Cardiac muscle cell (in vitro differentiated cells and primary cell): ENCODE measurements around the gene FAM219A. TPM values are rescaled to one million over a fixed set of nuclear protein-coding genes. Genes with fewer than 3 reads are reported as not detected.
"Not testable (repeated sequence)": the region's sequence is repeated elsewhere in the genome, so short reads cannot be mapped to it uniquely, and the experiment has no call there.

Source experiments
- DNase-seq, 2 donors: peaks; one replicate each; pipeline versions ENCODE4 v3.0.0 to v3.0.0-alpha.2; 2010 to 2017; ENCODE audit warnings: low read depth in 1 of 2, low spot score in 1 of 2
- H3K27ac ChIP-seq: fragments of 200-600 bp; sonication (generic); 2 replicates; pipeline ENCODE4 v1.5.1; 2016
- H3K27me3 ChIP-seq: fragments of 200-600 bp; sonication (generic); 2 replicates; pipeline ENCODE4 v1.6.0; 2016; ENCODE audit warnings: control low read depth
- H3K36me3 ChIP-seq: fragments of 200-600 bp; sonication (generic); 2 replicates; pipeline ENCODE4 v1.5.1; 2016; ENCODE audit warnings: control low read depth
- H3K4me1 ChIP-seq: fragments of 200-600 bp; sonication (generic); 2 replicates; pipeline ENCODE4 v1.8.1; 2017; ENCODE audit warnings: low read depth, mild to moderate bottlenecking, mixed run types
- H3K4me3 ChIP-seq: fragments of 200-600 bp; sonication (generic); 2 replicates; pipeline ENCODE4 v1.5.1; 2016; ENCODE audit warnings: mild to moderate bottlenecking
- H3K9me3 ChIP-seq: fragments of 200-600 bp; sonication (generic); 2 replicates; pipeline ENCODE4 v1.5.1; 2017; ENCODE audit warnings: low read depth, mild to moderate bottlenecking, control low read depth
- polyA plus RNA-seq: library from polyadenylated mRNA; unstranded; fragments of >200 nt; fragmentation: Nextera tagmentation; extraction: Ambion mirVana; gene quantifications from 2 replicates; pipeline ENCODE4 v1.2.1, GENCODE V29; 2016
- total RNA-seq: library from RNA; depleted of rRNA; stranded (reverse); fragments of >200 nt; gene quantifications from 2 replicates; pipeline ENCODE4 v1.2.3, GENCODE V29; 2016
- TF ChIP-seq, protein P1 (sequence below): IDR thresholded peaks from 2 replicates; pipeline ENCODE4 v1.5.1; 2012; ENCODE audit warnings: low read depth, mild to moderate bottlenecking, low read length

Gene FAM219A
- total and polyA plus RNA-seq, 2 experiments from 2014 or later = 15.0 to 16.0 TPM

DNA sequence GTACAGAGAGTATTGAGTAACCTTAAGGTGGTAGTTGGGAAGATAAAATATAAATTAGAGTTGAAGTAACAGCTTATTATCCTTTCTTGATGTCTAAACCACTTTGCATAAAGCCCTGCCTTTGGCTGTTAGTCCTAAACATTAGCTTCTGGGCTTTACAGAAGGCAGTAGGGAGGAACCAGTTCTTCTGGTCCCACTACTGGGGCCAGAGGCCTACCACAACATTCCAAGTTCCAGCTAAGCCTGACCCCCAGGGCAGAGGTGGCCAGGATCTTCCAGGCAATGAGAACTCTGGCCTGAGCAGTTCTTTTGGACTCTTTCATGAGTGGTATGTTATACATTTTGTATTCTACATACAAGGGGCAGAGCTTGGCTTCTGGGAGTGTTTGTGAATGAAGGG lies 26.3 kb upstream of the FAM219A start:
- no peak overlapping the region for H3K27ac ChIP-seq
- no peaks in the 10 kb centered on the region for H3K9me3 ChIP-seq
- H3K4me1 ChIP-seq = no peaks in the 10 kb centered on the region
- no peak for DNase-seq
- H3K4me3 ChIP-seq = no peak overlapping the region
- H3K27me3 ChIP-seq = no peaks in the 10 kb centered on the region
- H3K36me3 ChIP-seq = no peaks in the 10 kb centered on the region
- TF ChIP-seq, protein P1, sequence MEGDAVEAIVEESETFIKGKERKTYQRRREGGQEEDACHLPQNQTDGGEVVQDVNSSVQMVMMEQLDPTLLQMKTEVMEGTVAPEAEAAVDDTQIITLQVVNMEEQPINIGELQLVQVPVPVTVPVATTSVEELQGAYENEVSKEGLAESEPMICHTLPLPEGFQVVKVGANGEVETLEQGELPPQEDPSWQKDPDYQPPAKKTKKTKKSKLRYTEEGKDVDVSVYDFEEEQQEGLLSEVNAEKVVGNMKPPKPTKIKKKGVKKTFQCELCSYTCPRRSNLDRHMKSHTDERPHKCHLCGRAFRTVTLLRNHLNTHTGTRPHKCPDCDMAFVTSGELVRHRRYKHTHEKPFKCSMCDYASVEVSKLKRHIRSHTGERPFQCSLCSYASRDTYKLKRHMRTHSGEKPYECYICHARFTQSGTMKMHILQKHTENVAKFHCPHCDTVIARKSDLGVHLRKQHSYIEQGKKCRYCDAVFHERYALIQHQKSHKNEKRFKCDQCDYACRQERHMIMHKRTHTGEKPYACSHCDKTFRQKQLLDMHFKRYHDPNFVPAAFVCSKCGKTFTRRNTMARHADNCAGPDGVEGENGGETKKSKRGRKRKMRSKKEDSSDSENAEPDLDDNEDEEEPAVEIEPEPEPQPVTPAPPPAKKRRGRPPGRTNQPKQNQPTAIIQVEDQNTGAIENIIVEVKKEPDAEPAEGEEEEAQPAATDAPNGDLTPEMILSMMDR = no peak

DNA sequence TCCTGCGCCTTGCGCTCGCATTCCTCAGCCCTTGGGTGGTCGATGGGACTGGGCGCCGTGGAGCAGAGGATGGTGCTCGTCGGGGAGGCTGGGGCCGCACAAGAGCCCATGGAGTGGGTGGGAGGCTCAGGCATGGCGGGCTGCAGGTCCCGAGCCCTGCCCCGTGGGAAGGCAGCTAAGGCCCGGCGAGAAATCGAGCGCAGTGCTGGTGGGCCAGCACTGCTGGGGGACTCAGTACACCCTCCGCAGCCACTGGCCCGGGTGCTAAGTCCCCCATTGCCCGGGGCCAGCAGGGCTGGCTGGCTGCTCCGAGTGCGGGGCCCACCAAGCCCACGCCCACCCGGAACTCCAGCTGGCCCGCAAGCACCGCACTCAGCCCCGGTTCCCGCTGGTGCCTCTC lies 24.4 kb upstream of the FAM219A start:
- H3K27me3 ChIP-seq, H3K36me3 ChIP-seq, H3K27ac ChIP-seq, H3K9me3 ChIP-seq, DNase-seq, H3K4me3 ChIP-seq, H3K4me1 ChIP-seq: not testable (repeated sequence)

DNA sequence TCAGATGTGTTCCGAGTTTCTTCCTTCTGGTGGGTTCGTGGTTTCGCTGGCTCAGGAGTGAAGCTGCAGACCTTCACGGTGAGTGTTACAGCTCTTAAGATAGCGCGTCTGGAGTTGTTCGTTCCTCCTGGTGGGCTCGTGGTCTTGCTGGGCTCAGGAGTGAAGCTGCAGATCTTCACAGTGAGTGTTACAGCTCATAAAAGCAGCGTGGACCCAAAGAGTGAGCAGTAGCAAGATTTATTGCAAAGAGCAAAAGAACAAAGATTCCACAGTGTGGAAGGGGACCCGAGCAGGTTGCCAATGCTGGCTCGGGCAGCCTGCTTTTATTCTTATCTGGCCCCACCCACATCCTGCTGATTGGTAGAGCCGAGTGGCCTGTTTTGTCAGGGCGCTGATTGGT lies 23.2 kb upstream of the FAM219A start:
- H3K27ac ChIP-seq, H3K4me3 ChIP-seq, H3K9me3 ChIP-seq, DNase-seq, H3K36me3 ChIP-seq, H3K27me3 ChIP-seq, H3K4me1 ChIP-seq: not testable (repeated sequence)

DNA sequence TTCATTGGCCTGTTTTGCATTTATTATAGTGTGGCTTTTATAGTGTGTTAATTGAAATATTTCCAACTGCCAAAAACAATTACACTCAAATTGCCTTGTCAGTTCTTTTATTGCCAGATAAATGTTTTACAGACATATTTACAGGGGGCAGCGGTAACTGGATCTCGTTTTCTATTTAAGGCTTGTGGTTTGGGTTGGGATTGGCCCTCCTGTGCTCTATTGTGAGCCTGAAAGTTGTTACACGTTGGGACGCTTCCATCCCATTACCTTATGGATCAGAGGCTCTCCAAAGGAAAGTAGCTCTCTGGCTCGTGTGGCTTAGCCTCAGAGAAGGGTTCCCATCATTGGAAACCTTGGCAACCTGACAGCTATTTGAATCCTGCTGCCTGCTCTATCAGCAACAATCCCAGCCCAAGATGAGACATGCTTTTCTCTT lies 21.1 kb upstream of the FAM219A start:
- H3K9me3 ChIP-seq = no peaks in the 10 kb centered on the region
- no peak for DNase-seq
- H3K4me1 ChIP-seq = no peaks in the 10 kb centered on the region
- TF ChIP-seq, protein P1 = no peak
- H3K36me3 ChIP-seq = no peaks in the 10 kb centered on the region
- no peaks in the 10 kb centered on the region for H3K27me3 ChIP-seq
- no peak overlapping the region for H3K27ac ChIP-seq
- H3K4me3 ChIP-seq = no peak overlapping the region

DNA sequence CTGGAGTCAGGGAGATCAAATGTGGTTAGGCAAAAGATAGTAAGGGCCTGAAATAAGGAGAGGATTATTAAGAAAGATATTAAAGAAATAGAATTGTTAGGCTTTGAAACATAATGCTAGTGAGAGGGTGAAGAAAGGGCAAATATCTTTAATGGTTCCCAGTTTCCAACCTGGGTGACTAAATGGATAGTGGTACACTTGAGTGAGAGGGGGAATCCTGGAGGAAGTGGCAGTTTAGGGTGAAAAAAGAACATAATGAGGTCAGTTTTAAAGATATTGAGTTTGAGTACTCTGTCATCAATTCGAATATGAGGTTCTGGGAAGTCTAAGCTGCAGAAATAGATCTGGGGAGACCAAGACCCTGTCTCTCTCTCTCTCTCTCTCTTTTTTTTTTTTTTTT lies 19.2 kb upstream of the FAM219A start:
- Histone ChIP-seq H3K9me3 (no peaks in the 10 kb centered on the region), H3K36me3 (no peaks in the 10 kb centered on the region), H3K4me1 (no peaks in the 10 kb centered on the region), H3K27me3 (no peaks in the 10 kb centered on the region), H3K27ac (no peak overlapping the region), H3K4me3 (no peak overlapping the region)
- TF ChIP-seq, protein P1 = no peak
- no peak for DNase-seq

DNA sequence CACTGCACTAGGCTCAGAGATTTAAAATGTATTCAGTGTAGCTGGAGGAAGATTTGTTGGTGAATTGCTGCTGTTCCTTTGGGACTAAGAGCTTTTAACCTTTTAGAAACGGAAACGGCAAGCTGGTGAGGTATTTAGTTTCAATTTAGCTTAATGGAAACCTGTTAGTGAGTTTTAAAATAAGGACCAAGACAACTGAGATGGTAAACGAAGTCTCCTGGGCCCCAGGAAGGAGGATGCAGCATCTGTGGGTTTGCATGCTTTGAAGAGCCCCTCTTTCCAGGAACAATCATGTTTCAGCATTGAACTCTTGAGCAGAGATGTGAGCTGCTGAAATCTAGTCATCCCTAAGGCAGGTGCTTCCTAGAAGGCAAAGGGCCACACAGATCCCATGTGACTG lies 16.7 kb upstream of the FAM219A start:
- TF ChIP-seq, protein P1 = no peak
- no peak overlapping the region for H3K4me3 ChIP-seq
- H3K27me3 ChIP-seq = no peaks in the 10 kb centered on the region
- no peak overlapping the region for H3K27ac ChIP-seq
- DNase-seq = no peak
- no peaks in the 10 kb centered on the region for H3K9me3 ChIP-seq
- no peaks in the 10 kb centered on the region for H3K4me1 ChIP-seq
- H3K36me3 ChIP-seq = no peaks in the 10 kb centered on the region

DNA sequence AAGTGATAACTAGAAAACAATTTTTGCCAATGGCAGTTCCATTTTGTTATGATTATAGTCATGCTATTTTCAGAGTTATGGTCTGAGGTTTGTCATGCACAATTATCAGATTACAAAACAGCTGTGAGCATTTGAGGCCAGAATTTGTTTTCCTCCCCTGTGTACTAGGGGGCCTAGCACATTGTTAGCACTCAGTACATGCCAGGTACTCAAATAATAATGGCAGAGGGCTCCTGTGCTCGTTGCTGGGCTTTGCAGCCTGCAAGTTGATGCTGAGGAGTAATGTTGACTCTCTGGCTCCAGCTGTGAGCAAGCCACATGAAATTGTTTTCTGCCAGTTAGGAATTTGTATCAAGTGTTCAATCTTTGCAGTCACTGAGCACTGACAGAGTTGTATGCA lies 7.1 kb upstream of the FAM219A start:
- TF ChIP-seq, protein P1 = no peak
- H3K9me3 ChIP-seq = no peaks in the 10 kb centered on the region
- no peaks in the 10 kb centered on the region for H3K36me3 ChIP-seq
- no peak for DNase-seq
- H3K4me1 ChIP-seq = no peaks in the 10 kb centered on the region
- no peak overlapping the region for H3K4me3 ChIP-seq
- H3K27me3 ChIP-seq = no peaks in the 10 kb centered on the region
- H3K27ac ChIP-seq = no peak overlapping the region
